ENCODE measurements around the gene ADD2. TPM values are rescaled to one million over a fixed set of nuclear protein-coding genes. Genes with fewer than 3 reads are reported as not detected.

The ADD2 gene
- total RNA-seq, 1 experiment from 2014 or later, result 5.6 TPM

DNA sequence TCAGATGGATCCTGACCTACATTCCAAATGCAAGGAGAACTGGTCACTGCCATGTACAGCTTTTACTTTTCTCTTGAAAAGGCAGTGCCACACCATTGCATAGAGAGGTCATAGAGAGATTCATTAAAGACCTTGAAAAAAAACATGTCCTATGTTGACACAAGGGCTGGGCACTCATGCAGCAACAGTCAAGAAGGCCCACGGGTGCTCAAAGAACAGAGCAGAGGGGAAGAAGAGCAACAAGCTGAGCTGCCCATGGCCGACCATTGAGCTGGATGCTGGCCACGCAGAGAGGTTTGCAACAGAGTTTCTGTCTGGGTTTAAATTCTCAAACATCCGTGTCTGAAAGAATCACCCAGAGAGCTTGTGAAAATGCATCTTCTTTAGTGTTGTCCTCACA is 99.1 kb downstream of the ADD2 start:
- ChIA-PET CTCF (no interaction called here), POLR2A (ENCODE audit: low non-redundant PET) (interaction anchor here (0.7 kb wide), 1 partner anchor 68 kb away, joined by 3 read pairs; no protein-coding TSS in a partner anchor)
- no peaks in the 10 kb centered on the region for H3K36me3 ChIP-seq (ENCODE audit: insufficient read depth, low read length, poor library complexity, severe bottlenecking)
- H3K4me1 ChIP-seq (ENCODE audit: insufficient read depth, low read length, poor library complexity, severe bottlenecking), result no peaks in the 10 kb centered on the region
- no peaks in the 10 kb centered on the region for H3K9me3 ChIP-seq (ENCODE audit: low read depth, low read length, poor library complexity, severe bottlenecking)
- H3K4me3 ChIP-seq (ENCODE audit: low read depth, low read length, poor library complexity, severe bottlenecking), result no peak overlapping the region
- DNase-seq (ENCODE audit: low spot score), result no peak
- TF ChIP-seq, protein P1, sequence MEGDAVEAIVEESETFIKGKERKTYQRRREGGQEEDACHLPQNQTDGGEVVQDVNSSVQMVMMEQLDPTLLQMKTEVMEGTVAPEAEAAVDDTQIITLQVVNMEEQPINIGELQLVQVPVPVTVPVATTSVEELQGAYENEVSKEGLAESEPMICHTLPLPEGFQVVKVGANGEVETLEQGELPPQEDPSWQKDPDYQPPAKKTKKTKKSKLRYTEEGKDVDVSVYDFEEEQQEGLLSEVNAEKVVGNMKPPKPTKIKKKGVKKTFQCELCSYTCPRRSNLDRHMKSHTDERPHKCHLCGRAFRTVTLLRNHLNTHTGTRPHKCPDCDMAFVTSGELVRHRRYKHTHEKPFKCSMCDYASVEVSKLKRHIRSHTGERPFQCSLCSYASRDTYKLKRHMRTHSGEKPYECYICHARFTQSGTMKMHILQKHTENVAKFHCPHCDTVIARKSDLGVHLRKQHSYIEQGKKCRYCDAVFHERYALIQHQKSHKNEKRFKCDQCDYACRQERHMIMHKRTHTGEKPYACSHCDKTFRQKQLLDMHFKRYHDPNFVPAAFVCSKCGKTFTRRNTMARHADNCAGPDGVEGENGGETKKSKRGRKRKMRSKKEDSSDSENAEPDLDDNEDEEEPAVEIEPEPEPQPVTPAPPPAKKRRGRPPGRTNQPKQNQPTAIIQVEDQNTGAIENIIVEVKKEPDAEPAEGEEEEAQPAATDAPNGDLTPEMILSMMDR (conservative IDR thresholded peaks at IDR 0.05; ENCODE audit: low read depth, low read length), result no peak
- no peak for TF ChIP-seq EZH2 (IDR thresholded peaks at IDR 0.05; ENCODE audit: borderline replicate concordance, low read depth, low read length, poor library complexity, severe bottlenecking)
- no peak overlapping the region for H3K27ac ChIP-seq (ENCODE audit: low read depth, low read length, poor library complexity, severe bottlenecking)
- no peaks in the 10 kb centered on the region for H3K27me3 ChIP-seq (replicated peaks; ENCODE audit: insufficient read depth, low read depth, low read length, poor library complexity)
- intact Hi-C loops (cut with micrococcal nuclease; ENCODE audit: unreplicated experiment), result no loop called here
- BruUV-seq (replicated peaks), result no TSS peak

DNA sequence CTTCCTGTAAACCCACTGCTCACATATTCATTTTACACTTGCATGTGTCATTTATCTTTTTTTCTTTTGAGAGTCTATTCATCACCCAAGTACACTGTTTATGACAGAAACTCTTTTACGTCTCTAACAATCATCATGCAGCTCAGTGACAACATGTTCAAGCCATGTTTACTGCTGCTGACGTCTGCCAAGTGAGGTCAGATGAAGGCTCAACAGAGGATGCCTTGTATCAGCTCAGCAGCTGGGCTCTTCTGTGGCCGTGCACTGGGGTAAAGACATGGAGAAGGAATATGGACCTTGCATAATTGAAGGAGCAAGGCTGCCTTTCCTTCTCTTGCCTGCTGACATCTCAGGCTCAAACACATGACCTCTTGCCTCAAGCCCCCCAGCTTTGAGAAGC is 99.6 kb downstream of the ADD2 start:
- POLR2A ChIA-PET (ENCODE audit: low non-redundant PET), result interaction anchor here (0.7 kb wide), 1 partner anchor 68 kb away, joined by 3 read pairs; no protein-coding TSS in a partner anchor
- H3K27me3 ChIP-seq (replicated peaks; ENCODE audit: insufficient read depth, low read depth, low read length, poor library complexity), result no peaks in the 10 kb centered on the region
- no TSS peak for BruUV-seq (replicated peaks)
- H3K9me3 ChIP-seq (ENCODE audit: low read depth, low read length, poor library complexity, severe bottlenecking), result no peaks in the 10 kb centered on the region
- no peak for DNase-seq (ENCODE audit: low spot score)
- intact Hi-C loops (cut with micrococcal nuclease; ENCODE audit: unreplicated experiment), result no loop called here
- H3K4me3 ChIP-seq (ENCODE audit: low read depth, low read length, poor library complexity, severe bottlenecking), result no peak overlapping the region
- no peaks in the 10 kb centered on the region for H3K36me3 ChIP-seq (ENCODE audit: insufficient read depth, low read length, poor library complexity, severe bottlenecking)
- H3K4me1 ChIP-seq (ENCODE audit: insufficient read depth, low read length, poor library complexity, severe bottlenecking), result no peaks in the 10 kb centered on the region
- CTCF ChIA-PET, result no interaction called here
- no peak overlapping the region for H3K27ac ChIP-seq (ENCODE audit: low read depth, low read length, poor library complexity, severe bottlenecking)
- TF ChIP-seq EZH2 (IDR thresholded peaks at IDR 0.05; ENCODE audit: borderline replicate concordance, low read depth, low read length, poor library complexity, severe bottlenecking), result no peak
- TF ChIP-seq, protein P1 (conservative IDR thresholded peaks at IDR 0.05; ENCODE audit: low read depth, low read length), result no peak

DNA sequence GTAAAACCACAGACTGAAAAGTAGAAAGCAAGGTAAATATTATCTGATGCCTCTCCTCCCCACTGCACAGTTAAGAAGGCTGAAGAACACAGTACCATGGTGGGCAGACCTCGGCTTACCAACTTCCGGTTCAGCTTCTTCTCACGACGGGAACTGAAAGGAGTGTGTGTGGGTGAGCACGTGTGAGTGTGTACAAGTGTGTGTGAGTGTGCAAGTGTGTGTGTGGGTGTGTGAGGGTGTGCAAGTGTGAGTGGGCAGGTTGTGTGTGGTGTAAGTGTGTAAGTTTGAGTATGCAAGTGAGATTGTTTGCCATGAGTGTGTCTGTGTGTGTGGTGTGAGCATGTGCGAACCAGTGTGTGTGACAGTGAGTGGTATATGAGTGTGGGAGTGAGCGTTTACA is 103.5 kb downstream of the ADD2 start:
- H3K4me3 ChIP-seq (ENCODE audit: low read depth, low read length, poor library complexity, severe bottlenecking), result no peak overlapping the region
- H3K27ac ChIP-seq (ENCODE audit: low read depth, low read length, poor library complexity, severe bottlenecking), result no peak overlapping the region
- ChIA-PET CTCF (no interaction called here), POLR2A (ENCODE audit: low non-redundant PET) (no interaction called here)
- DNase-seq (ENCODE audit: low spot score), result no peak
- TF ChIP-seq EZH2 (IDR thresholded peaks at IDR 0.05; ENCODE audit: borderline replicate concordance, low read depth, low read length, poor library complexity, severe bottlenecking), result no peak
- TF ChIP-seq, protein P1 (conservative IDR thresholded peaks at IDR 0.05; ENCODE audit: low read depth, low read length), result no peak
- no peaks in the 10 kb centered on the region for H3K27me3 ChIP-seq (replicated peaks; ENCODE audit: insufficient read depth, low read depth, low read length, poor library complexity)
- no peaks in the 10 kb centered on the region for H3K36me3 ChIP-seq (ENCODE audit: insufficient read depth, low read length, poor library complexity, severe bottlenecking)
- H3K9me3 ChIP-seq (ENCODE audit: low read depth, low read length, poor library complexity, severe bottlenecking), result no peaks in the 10 kb centered on the region
- intact Hi-C loops (cut with micrococcal nuclease; ENCODE audit: unreplicated experiment), result no loop called here
- H3K4me1 ChIP-seq (ENCODE audit: insufficient read depth, low read length, poor library complexity, severe bottlenecking), result no peaks in the 10 kb centered on the region
- BruUV-seq (replicated peaks), result no TSS peak
